DMS79 treated with DMSO at 0.1 percent for 48 hours (cell line): ENCODE results near the gene UNC5B.

Experiments
- DNase-seq: peaks from one replicate; lab custom pipeline; 2025; lab: John Stamatoyannopoulos, UW

The UNC5B gene

GRCh38 chr10:71212318-71213126 is at the start of gene UNC5B:
UNC5B (plus strand) TSS chr10:71212570; CDS start chr10:71212986, 416 bp downstream.
- peak; percentile 55 for DNase-seq

- DNase-seq = no peak
Observed at GRCh38 chr10:71173466-71173865, 38.9 kb upstream of the UNC5B start.

- no peak for DNase-seq
Observed at GRCh38 chr10:71176661-71177060, 35.7 kb upstream of the UNC5B start.

- DNase-seq = no peak
Observed at GRCh38 chr10:71177651-71178199, 34.6 kb upstream of the UNC5B start.

- DNase-seq = no peak
Observed at GRCh38 chr10:71178880-71179279, 33.5 kb upstream of the UNC5B start.

GRCh38 chr10:71179382-71179781 is 33.0 kb upstream of the UNC5B start:
- no peak for DNase-seq

- no peak for DNase-seq
Observed at GRCh38 chr10:71184421-71184820, 27.9 kb upstream of the UNC5B start.

- DNase-seq = no peak
Observed at GRCh38 chr10:71185209-71185608, 27.2 kb upstream of the UNC5B start.

- no peak for DNase-seq
Observed at GRCh38 chr10:71187197-71187596, 25.2 kb upstream of the UNC5B start.

GRCh38 chr10:71187600-71187999 is 24.8 kb upstream of the UNC5B start:
- no peak for DNase-seq

GRCh38 chr10:71188201-71188600 is 24.2 kb upstream of the UNC5B start:
- DNase-seq = no peak

GRCh38 chr10:71191019-71191418 is 21.4 kb upstream of the UNC5B start:
- DNase-seq = no peak

GRCh38 chr10:71191551-71192076 is 20.8 kb upstream of the UNC5B start:
- no peak for DNase-seq

- no peak for DNase-seq
Observed at GRCh38 chr10:71193516-71193915, 18.9 kb upstream of the UNC5B start.

- DNase-seq = no peak
Observed at GRCh38 chr10:71197955-71198354, 14.4 kb upstream of the UNC5B start.

GRCh38 chr10:71201849-71202248 is 10.5 kb upstream of the UNC5B start:
- DNase-seq = no peak

GRCh38 chr10:71202314-71202713 is 10.1 kb upstream of the UNC5B start:
- no peak for DNase-seq

GRCh38 chr10:71203124-71203523 is 9.2 kb upstream of the UNC5B start:
- no peak for DNase-seq

GRCh38 chr10:71203716-71204115 is 8.7 kb upstream of the UNC5B start:
- DNase-seq = no peak

GRCh38 chr10:71204746-71205145 is 7.6 kb upstream of the UNC5B start:
- DNase-seq = no peak

- DNase-seq = no peak
Observed at GRCh38 chr10:71205468-71205867, 6.9 kb upstream of the UNC5B start.

GRCh38 chr10:71206911-71207310 is 5.5 kb upstream of the UNC5B start:
- DNase-seq = no peak

GRCh38 chr10:71207578-71207977 is 4.8 kb upstream of the UNC5B start:
- no peak for DNase-seq

- DNase-seq = no peak
Observed at GRCh38 chr10:71209352-71209715, 3.0 kb upstream of the UNC5B start.
